Activated CD4-positive, alpha-beta T cell treated with anti-CD3 and anti-CD28 coated beads for 24 hours (primary cell): ENCODE data around the gene HGD.
"Not testable (repeated sequence)": the region's sequence is repeated elsewhere in the genome, so short reads cannot be mapped to it uniquely, and the experiment has no call there.

Experiments
- DNase-seq, 2 donors: peaks; one replicate each; pipeline ENCODE4 v3.0.0-alpha.2; 2020; ENCODE audit warnings: low read depth in 2 of 2

Gene HGD

DNA sequence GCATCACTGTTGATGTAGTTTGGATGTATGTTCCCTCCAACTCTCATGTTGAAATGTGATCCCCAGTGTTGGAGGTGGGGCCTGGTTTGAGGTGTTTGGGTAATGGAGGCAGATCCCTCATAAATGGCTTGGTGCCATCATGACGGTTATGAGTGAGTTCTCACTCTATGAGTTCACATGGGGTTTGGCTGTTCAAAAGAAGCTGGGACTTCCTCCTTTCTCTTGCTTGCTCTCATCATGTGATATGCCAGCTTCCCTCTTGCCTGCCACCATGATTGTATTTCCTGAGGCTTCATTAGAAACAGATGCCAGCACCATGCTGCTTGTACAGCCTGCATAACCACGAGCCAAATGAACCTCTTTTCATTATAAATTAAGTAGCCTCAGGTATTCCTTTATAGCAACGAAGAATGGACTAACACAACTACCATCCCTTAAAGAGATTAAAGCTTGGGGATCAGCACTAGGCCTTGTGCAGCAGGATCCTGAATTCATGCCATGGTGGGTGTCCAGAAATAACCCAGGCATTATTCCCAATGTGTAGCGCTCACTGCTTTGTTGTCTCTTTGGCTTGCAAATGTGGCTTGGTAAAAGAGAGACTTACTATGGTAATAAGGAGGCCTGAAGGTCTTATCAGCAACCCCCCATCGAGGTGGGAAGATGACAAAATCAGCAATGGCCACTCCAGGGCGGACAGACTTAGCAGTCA, 44.0 kb downstream of the HGD start:
- no peak for DNase-seq

DNA sequence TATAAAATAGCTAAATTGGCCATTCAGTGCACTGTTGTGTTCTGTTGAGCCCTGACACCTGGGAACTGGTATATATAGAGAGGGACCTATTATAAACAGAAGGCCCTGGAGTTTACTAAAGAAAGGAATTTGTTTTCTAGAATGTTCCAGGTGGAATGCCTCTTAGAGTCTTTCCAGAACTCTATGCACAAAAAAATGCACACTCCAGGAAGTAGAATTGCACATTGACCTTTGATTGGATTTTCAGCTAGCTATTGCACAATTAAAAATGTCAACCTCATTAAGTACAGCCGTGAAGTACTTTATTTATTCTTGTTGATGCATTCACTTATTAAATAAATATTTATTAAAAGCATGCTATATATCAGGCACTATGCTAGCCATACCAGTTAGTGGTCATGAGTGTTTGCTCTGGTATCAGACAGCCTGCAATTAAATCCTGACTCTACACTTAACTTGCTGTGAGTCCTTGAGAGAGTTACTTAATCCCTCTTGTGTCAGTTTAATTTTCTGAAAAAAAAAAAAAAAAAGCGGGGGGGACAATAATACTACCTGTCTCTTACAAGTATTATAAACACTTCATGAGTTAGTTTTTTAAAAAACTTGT, 45.1 kb downstream of the HGD start:
- no peak for DNase-seq

DNA sequence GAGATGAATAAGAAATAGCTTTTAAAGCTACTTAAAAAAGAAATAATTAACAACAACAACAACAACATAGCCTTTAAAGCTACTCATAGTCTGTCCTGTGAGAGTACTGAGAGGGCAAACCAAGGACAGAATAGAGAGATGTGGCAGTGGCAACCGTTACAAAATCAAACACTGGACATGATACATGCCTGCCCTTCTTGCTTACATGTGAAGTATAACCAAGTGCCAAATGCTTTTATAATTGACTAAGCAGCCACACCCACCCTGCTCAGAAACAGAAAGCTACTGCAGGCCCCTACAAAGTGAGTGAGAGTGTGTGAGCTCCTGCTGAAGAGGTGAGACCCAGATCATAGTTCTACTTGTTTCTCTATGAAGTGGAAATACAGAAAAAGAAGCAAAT, 47.5 kb downstream of the HGD start:
- DNase-seq: no peak

DNA sequence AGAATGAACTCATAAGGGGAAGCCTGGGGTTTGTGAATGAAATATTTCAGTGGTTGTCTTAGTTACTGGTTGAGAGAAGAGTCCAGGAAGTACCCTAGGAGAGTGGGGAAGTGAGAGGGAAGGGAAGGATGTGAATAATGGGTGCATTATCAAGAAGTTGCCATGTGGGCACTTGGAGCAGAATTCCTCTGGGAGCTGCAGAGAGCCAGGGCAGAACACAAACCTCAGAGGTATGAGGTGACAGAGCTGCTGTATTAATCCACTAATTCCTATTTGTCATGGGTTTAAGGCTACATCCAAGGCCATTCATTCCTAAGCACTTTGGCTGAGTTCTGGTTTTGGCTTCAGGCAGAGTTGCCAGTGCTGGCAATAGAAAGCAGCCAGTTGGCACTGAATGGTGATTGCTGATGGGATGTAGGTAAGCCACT, 56.9 kb downstream of the HGD start:
- DNase-seq: no peak

DNA sequence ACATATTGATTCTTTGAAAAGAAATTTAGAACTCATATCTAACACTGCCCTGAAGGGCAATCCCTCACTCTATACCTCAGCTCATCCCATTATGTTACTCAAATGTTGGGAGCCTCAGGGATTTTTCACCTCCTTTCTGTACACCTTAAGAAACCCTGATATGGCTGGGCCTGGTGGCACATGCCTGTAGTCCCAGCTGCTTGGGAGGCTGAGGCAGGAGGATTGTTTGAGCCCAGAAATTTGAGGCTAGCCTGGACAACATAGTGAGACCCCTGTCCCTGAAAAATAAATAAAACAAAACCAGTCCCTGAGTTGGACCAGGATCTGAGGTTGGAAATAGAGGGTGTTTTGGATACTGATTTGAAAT, 58.3 kb downstream of the HGD start:
- DNase-seq: no peak

DNA sequence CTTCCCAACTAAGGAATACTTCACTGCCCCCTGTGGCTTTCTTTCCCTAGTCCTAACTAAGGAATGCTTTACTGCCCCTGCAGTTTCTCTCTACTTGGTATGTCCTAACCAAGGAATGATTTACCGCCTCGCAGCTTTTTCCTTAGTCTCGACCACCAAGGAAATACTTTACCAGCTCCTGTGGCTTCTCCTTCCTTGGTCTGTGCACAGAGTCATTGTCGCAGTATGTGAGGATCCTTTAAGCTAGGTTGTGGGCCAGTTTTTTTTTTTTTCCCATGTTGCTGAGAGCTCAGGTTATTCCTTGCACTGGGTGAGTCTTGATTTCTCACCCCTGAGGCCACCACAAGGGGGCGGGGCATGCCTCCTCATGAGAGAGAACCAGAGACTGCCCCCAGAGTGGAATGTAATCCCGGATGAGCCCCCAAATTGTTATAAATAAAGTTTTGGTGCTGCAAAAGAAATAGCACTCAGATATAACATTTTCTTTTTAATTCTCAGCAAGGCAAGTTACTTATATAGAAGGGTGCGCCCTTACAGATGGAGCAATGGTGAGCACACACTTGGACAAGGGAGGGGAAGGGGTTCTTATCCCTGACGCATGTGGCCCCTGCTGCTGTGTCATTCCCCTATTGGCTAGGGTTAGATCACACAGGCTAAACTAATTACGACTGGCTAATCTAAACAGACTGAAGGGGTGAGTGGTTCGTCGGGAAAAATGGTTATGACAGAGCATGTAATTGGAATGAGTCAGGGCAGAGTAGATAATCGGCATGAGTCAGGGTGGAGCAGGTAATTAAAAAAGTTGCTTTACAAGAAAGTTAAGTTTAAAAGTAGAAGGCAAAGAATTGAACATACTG, 58.9 kb downstream of the HGD start:
- DNase-seq: no peak

DNA sequence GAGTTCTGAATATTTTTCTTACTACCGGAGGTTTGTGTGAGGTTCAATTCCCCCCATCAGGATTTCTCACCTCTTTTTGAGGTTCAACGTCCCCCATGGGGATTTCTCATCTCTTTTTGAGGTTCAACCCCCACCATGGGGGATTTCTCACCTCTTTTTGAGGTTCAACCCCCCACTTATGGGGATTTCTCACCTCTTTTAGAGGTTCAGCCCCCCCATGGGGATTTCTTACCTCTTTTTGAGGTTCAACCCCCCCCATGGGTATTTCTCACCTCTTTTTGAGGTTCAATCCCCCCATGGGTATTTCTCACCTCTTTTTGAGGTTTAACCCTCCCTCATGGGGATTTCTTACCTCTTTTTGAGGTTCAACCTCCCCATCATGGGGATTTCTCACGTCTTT, 59.6 kb downstream of the HGD start:
- DNase-seq: no peak

DNA sequence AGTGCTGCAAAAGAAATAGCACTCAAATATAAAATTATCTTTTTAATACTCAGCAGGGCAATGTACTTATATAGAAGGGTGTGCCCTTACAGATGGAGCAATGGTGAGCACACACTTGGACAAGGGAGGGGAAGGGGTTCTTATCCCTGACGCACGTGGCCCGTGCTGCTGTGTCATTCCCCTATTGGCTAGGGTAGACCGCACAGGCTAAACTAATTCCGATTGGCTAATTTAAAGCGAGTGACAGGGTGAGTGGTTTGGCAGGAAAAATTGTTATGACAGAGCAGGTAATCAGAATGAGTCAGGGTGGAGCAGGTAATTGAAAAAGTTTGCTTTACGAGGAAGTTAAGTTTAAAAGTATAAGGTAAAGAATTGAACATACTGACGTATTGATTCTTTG, 65.3 kb downstream of the HGD start:
- DNase-seq: not testable (repeated sequence)

DNA sequence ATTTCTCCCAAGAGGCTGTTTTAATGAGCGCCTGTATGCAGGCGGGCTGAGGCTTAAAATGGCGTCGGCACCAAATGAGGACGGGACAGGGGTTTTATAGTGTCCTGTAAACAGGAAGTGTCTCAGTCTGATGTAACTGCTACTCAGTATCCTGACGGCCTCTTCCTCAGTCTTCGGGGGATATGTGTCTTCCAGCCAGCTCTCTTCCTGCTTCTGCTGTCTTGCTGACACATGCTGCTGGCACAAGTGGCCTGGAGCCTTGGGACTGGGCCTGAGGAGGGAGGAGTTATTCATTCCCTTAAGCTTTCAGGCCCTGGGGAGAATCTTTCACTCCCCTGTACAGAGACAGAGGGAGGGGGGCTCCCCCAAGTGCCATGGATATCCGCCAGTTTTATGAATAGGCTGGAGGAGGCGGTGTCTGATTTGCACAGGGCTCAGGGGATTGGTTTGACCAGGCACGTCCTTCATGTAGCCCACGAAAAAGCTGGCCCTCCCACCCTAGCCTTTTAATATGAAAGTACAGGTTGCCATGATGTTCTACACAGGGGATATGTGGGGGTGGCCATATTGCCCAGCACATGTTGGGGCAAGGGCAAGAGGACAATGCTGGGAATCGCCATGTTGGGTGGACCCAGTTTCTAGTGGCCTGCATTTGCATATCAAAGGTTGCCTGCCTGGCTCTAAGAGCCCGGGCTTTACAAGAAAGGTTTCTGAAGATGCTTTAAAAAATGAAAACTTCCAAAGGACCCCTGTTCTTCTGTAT, 66.0 kb downstream of the HGD start:
- no peak for DNase-seq

DNA sequence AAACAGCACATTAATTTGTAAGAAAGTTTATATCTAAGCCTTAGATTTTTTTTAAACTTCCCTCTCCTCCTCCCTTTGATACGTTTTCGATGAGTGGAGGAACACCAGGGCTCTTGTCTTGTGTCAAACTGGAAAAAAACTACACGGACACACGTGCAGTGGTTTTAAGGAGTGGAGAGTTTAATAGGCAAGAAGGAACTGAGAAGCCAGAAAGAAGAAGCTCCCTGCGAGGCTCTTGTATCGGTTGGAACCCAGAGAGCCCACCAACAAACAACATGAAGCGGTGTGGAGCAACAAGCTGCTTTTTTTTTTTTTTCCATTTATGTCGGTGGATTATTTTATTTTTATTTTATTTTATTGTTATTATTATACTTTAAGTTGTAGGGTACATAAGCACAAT, 67.3 kb downstream of the HGD start:
- DNase-seq: no peak

DNA sequence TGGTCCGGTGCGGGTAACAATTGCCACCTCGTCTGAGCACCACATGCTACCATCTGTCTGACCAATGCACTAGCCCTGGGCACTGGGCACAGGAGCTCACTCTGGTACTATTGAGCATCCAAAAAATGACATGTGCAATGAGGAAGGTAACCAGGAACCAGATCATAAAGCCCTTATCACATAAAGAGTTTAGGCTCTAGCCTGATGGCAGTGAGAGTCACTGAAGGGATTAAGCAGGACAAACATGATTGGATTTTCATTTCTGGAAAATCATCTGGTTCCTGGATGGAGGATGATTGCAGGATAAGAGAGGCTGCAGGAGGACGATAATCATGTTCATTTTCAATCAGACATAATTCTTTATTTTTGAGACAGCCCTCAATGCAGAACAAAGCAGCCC, 73.5 kb downstream of the HGD start:
- DNase-seq: no peak

DNA sequence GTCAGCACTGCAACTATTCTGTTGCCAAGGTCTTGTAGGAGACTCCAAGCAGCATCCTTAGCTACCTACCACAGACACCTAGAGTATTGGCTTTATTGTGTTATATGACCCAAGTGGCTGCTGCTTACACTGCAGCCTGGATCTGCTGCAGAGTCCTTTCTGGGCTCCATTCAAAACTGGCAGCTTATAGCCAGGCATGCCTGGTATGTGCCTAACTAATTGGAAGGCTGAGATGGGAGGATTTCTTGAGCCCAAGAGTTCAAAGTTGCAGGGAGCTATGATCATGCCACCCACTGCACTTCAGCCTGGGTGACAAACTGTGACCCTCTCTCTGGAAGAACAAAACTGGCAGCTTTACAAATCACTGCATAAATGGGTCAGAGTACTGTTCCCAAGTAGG, 77.3 kb downstream of the HGD start:
- no peak for DNase-seq

DNA sequence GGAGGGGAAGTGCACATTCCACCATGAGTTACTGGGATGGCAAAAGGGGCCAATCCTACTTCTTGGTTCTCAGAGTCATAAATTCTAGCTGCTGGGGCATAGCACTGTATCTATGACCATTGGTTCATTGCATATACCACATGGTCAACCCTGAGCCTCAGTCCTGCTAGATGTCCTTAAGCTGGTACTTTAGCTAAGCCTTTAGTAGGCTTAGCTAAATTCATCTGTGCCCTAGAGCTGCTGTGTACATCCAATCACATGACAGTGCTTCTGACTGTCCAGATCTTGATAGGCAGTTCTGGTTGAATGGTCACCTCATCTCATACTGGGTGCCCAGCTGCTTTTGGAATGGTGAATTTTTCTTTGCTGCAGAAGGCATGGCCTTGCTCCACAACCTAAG, 77.7 kb downstream of the HGD start:
- no peak for DNase-seq

DNA sequence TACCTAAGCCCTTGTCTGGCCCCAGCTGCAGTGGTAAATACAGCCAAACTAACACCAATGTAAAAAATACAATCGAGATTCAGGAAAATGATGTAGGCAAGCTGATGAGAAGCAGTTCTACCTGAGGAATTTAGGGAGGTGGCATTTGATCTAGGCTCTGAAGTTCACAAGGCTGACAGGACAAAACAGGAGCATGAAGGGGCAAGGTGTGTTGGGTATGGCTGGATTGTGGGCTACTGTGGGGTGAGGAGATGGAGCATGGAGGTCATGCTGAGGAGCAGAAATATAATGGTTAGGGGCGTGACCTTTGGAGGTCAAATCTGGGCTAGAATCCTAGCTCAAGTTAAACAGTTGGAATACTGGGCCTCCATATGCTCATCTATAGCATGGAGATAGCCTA, 79.4 kb downstream of the HGD start:
- no peak for DNase-seq

DNA sequence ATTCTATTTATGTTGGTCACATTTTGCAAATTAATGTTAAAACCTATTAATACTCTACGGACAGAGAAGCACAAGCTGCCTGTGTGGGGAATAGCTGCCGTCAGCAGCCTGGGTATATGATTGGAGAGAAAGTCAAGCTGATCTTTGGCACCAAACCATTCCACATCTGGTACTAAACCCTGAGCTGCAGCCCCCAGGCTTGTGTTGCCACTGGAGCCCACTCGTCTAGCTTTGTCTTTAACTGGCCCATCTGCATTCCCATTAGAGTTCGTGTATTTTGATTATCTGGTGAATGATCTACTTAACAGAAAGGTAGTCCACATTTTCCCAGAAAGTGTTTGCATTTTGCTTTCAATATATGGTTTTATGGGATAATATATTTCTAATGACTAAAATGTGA, 80.5 kb downstream of the HGD start:
- DNase-seq: no peak

DNA sequence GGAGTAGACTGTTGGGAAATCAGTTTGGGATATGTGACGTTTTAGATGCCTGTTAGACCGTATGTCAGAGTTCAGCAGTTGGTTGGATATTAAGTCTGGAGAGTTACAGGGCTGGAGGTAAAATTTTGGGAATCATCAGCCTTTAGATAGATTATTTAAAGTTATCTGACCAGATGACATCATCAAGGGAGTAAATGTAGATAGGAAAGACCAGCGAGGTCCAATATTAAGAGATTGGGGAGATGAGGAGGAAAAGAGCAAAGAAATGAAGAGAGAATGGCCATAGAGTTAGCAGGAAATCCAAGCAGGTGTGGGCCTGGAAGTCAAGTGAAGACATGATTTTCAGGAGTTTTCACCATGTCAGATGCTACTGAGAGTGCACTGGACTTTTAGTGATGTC, 82.8 kb downstream of the HGD start:
- no peak for DNase-seq

DNA sequence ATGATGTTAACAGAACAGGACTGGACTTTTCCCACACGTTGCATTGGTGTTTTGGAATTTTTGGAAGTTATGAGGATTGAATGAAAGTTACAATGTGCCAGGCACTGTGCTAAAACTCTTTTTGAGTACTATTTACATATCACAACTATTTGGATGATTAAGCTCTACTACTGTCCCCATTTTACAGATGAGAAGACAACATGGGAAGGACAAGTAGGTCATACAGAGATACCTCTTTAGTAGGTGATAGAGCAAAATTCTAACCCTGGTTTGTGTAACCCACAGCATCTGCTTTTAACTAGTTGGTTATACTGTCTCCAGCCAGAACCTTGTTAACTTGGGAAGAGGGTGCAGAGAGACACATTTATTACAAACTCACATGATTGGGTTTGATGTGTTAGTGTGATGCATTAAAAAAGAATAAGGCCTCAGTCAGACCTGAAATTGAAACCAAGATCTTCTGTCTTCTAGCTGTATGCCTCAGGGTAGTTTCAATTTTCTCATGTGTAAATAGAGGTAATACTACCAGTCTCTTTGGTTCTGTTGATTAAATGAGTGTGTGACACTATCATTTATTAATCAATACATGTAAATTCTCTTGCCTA, 84.5 kb downstream of the HGD start:
- no peak for DNase-seq

DNA sequence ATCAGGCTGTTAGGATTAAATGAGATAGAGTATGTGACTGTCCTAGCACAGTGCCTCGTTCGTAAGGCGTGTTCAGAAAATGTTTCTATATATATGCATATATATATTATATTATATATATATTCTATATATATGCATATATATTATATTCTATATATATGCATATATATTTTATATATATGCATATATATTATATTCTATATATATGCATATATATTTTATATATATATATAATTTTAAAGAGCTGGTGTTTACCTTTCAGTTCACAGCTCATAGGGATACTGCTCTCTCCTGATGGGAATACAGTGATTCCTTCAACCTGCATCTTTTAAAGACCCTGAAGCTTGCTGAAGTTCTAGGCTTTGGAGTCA, 85.2 kb downstream of the HGD start:
- DNase-seq: no peak

DNA sequence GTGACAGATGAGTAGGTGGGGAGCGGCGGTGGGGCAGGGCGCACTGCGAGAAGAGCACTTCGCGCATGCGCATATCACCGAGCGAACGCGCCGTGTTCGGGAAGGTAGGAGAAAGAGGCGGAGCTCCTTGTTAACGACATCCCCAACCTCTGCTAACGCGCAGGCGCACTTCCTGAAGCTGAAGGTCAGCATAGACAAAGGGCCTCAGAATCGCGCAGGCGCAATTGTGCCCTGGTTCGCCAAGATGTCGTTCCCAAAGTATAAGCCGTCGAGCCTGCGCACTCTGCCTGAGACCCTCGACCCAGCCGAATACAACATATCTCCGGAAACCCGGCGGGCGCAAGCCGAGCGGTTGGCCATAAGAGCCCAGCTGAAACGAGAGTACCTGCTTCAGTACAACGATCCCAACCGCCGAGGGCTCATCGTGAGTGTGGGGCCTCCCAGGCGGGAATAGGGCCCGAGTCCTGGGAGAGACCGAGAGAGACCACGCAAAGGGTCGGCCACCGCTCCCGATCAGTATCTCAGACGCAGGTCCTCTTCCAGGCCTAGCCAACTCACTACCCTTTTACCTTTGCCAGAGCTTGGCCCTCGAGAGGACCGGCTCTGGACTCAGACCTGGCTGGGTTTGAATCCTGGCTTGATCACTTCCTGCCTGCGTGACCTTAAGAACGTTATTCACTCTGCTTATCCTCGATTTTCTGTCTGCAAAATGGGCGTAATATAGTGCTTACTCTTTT, 85.8 kb downstream of the HGD start, which contains the start of gene NDUFB4:
Gene NDUFB4 (plus strand): TSS at position 221 of the 737 bp plus-strand sequence. CDS start 24 bp downstream, at position 245.
- peak; percentile 90 to 91 for DNase-seq

DNA sequence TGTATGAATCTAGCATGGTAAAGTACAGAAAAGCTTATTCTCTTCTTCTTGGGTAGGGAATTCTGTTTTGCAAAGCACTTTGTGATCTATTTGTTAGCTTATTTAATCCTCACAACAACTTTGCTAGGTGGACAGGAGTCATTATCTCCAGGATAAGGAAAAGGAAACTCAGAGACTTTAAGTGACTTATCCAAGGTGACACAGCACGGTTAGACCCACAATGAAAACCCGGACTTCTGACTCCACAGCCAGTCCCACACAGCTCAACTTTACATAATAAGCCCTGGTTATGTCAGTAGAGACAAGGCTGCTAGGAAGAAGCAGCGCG, 86.3 kb downstream of the HGD start:
- no peak for DNase-seq

DNA sequence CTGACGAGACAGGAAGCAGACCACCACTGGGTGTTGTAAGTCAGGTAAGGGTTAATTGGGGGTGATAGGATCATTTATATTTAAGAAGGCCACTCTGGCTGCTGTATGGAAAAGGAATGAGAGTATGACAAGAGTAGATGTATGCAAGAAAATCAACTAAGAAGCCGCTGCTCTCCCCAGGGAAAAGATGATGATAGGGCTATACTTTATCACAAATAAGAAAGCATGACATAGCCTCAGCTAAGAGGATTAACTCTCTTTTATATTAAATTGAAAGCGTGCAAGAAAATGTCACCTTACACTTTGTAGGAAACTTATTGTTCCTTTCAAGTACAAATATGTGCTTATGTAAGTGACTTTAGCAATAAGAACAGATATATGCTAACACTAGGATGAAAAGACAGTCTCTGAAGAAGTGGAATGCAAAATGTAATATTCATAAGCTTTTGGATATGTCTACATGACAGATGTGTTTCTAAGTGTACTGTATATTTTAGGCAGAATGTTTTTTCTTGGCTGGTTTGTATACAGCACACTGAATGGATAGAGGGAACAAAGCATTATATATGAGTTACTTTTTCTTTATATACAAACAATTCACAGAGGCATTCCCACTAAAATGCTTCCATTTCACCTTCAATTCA, 94.6 kb downstream of the HGD start:
- DNase-seq: no peak
